Measurements from ENCODE around the gene ABAT.

ABAT gene

DNA sequence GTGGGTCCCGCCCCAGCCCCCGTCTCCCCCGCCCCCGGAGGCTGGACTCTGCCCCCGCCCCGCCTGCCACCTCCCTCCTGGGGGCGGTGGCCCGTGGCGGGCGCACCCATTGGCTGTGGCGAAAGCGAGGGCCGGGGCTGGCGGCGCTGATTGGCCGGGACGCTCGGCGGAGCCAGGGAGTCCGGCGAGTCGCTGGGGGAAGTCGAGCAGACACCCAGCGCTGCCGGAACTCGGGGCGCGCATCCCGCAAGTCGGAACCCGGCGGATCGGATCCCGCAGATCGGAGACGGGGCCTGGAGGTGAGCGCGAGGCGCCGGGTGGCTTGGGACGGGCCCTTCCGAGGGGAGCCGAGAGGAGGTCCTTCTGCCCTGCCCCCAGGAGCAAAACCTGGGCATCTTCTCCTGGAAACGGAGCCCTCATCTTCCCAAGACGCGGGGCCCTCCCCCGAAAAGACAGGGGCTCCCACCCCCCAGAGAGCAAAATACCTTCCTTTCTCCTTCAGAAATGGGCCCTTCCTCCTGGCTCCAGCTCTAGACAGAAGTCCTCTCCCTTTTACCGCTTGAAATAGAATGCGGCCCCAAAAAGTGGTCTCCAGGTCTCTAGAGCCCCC, at the start of gene ABAT:
ABAT (plus strand) TSS at position 205 of the 610 bp plus-strand sequence. CDS start 61,123 bp downstream, outside the sequence.
- DNase-seq: peak; percentile 52

DNA sequence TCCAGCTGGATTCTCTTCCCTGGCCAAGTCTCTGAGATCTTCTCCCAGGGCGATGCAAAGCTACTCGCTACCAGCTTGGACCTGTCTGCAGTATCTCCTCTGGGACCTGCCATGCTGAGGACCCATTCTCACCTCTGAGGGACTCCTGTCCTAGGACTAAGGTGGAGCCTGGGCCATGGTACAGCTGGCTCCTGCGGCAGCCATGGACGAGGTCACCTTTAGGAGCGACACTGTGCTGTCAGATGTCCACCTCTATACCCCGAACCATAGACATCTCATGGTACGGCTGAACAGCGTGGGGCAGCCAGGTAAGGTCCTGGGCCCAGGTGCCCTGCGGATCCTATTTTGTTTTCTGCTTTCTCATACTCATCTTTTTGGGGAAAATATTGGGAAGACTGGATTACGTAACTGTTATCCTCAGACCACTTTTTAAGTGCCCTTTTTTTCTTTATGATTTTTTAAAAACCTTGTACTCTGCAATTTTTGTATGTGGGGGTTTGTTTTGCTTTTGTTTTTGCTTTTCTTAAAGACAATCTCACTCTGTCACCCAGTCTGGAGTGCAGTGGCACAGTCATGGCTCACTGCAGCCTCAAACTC, 48.8 kb upstream of the ABAT start:
- no peak for DNase-seq

DNA sequence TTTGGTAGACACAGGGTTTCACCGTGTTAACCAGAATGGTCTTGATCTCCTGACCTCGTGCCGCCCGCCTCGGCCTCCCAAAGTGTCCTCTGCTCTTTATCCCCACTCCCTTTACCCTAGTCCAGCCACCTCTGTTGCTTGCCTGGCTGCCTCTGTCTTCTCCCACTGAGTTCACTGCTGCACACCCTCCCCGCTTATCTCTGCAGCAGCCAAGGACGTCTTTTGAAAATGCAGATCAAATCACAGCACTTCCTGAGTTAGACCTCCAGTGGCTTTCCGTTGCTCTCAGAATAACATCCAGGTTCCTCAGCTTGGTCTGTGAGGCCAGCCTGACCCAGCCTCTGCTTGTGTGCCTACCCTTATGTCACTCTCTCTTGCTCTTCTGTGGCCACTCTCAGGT, 47.5 kb upstream of the ABAT start:
- DNase-seq: no peak

GRCh38 chr16:8627456-8627855, 47.0 kb upstream of the ABAT start:
- no peak for DNase-seq

GRCh38 chr16:8628981-8629725, 45.3 kb upstream of the ABAT start:
- DNase-seq: no peak

DNA sequence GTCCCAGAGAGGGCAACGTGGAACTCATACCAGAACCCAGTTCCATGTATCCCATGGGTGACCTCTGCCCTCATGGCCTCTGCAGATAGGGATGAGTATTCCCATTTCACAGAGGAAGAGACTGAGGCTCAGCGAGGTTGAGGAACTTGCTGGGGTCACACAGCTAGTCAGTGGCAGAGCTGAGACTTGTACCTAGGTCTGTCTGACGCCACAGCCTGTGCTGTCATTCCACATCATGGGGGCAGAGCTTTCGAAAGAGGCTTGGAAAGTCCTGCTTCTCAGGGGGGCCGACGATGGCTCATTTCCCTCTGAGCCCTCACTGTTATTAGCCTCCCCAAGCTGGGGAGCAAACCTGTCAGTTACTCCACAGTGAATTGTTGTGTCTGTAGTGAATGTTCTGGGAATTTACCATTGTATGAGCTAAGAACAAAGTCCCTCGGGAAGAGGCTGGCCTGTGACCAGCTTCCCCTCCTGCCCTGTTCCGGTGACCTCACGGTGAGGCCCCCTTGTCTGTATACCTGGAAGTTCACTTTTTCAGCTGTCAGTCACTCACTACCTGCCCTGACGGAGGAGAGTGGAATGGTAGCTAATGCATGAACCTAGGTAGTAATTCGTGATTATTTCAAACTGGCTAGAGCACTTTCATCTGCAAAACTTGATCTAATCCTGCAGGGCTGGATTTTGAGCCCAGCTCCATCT, 44.0 kb upstream of the ABAT start:
- no peak for DNase-seq

GRCh38 chr16:8631373-8631772, 43.0 kb upstream of the ABAT start:
- DNase-seq: no peak

- no peak for DNase-seq
Measured at GRCh38 chr16:8631818-8632465, 42.5 kb upstream of the ABAT start.

DNA sequence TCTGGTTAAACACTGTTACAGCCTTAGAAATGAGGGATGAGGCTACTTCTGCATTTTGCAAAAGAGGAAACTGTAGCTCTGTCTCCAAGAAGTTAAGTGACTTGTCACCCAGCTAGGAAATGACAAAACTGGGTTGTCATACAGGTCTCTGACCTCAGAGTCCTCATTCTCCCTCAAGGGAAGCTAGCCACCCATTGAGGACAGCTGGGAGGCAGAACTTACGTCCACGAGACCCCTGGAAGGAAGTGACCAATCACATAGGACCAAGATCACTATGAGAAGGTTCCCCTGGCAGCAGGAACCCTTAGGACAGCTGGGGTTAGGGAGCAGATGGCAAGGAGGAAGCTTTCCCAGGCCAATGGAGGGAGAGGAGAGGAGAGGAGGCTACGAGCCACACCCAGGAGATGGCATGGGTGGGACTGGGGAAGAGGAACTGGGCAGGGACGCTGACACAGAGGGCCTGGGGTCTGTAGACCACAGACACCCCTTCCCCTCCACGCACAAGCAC, 41.7 kb upstream of the ABAT start:
- DNase-seq: no peak

DNA sequence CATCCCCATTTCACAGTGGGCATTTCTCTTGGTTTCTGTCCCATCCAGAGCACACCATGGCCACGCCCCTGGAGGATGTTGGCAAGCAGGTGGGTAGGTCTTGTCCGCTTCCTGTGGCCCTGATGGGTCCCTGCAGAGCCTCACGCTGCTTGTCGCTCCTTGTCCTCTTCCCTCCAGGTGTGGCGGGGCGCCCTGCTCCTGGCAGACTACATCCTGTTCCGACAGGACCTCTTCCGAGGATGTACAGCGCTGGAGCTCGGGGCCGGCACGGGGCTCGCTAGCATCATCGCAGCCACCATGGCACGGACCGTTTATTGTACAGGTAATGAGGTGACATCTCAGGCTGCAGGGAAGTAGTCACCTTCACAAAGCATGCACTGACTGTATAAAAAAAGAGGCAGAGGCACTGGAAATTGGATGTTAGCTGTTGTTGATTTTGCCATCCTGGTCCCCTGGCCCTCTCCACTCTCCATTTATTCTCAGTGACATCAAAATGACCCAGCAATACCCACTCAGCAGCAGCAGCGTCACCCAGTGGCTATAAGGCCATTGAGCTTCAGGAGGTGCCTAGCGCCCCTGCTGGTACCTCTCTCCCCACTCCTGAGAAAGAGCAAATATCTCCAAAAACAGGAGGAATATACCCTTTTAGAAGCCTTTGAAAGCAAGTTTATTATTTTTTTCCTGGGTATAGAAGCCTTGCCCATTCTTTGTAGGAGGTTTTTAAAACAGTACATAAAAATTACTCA, 39.3 kb upstream of the ABAT start:
- no peak for DNase-seq

GRCh38 chr16:8639694-8640093, 34.7 kb upstream of the ABAT start:
- no peak for DNase-seq

GRCh38 chr16:8641671-8642070, 32.7 kb upstream of the ABAT start:
- DNase-seq: no peak

- no peak for DNase-seq
Measured at GRCh38 chr16:8642146-8642545, 32.3 kb upstream of the ABAT start.

GRCh38 chr16:8644211-8645140, 29.9 kb upstream of the ABAT start:
- DNase-seq: no peak

- no peak for DNase-seq
Measured at GRCh38 chr16:8645141-8645521, 29.3 kb upstream of the ABAT start.

GRCh38 chr16:8645831-8646230, 28.6 kb upstream of the ABAT start:
- DNase-seq: no peak

DNA sequence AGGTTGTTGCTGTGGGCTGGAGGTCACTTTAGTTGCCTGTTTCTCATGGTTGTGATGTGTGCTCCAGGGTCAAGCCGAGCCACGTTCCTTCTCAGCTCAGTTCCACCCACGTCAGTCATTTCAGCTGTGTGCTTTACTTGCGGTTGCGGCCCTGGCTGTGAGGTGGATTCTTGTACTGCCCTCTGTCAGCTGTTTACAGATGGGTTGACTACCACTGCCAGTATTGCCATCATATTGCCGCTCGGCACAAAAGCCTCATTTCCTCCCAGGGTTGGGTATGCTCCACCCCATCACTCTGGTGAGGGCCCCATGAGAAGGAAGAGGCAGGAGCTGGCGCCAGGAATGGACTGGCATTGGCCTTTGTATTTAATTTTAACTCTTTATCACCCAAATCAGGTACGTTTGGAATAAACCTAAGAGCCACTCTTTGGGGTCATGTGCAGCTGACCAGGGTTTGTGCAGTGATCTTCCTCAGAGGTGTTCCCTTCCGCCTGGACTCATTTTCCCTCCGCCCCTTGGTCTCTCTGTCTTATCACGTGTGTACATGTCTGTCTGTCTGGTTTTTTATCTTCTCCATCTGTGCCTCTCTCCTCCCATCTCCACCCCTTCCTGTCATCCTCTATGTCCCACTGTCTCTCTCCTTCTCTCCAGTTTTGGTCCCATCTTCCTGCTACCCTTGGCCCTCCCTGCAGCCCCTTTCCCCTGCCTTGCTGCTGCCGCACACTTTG, 27.9 kb upstream of the ABAT start:
- DNase-seq: no peak

DNA sequence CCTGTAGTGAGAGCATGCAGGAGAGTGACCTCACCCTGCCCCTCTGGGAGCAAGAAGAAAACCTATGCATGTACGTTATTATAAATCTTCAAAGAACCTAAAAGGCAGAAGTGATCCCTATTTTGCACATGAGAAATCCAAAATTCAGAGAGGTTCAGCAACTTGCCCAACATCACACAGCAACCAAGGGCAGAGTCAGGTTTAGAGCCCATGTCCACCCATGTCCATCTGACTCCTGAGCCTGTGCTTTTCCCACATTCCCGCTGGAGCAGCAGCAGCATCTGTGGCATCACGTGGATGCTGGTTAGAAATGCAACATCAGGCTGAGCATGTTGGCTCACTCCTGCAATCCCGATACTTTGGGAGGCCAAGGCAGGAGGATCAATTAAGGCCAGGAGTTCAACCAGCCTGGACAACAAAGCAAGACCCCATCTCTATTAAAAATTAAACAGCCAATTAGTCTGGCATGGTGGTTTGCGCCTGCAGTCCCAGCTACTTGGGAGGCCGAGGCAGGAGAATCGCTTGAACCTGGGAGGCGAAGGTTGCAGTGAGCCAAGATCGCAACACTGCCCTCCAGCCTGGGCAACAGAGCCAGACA, 26.6 kb upstream of the ABAT start:
- no peak for DNase-seq

DNA sequence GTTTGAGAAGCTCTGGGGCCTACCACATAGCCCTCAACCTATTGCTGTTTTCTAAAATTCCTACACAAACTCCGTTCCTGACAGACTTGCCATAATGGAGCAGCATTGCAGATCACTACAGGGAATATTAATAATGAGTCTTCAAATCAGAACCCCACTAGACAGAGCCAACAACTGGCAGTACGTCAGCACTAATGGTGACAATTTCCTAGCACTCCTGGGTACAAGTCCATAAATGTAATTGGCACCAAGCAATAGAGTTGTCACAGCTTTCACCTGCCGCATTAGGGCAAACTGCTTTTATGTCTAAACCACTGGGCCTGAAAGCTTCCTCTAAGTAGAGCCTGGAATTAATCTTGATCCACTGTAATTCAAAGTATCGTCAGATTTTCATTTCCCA, 25.5 kb upstream of the ABAT start:
- no peak for DNase-seq
